ENCODE data around the gene LTK. TPM values are rescaled to one million over a fixed set of nuclear protein-coding genes. Genes with fewer than 3 reads are reported as not detected.
"Not testable (repeated sequence)": the region's sequence is repeated elsewhere in the genome, so short reads cannot be mapped to it uniquely, and the experiment has no call there.

Gene LTK
- total RNA-seq, 1 experiment from 2014 or later, result not detected

GRCh38 chr15:41473418-41473817, 40.2 kb downstream of the LTK start:
- ChIA-PET CTCF (no interaction called here), POLR2A (no interaction called here)
- H3K36me3 ChIP-seq (ENCODE audit: control insufficient read depth, insufficient read depth, low read length), result peaks cover 30% of the 10 kb centered on the region
- ATAC-seq (no peak), DNase-seq (ENCODE audit: low read depth, low spot score) (no peak)
- H3K4me3 ChIP-seq (ENCODE audit: low read depth in 2 of 2, low read length in 2 of 2), result no peak overlapping the region
- BruUV-seq (replicated peaks), result no TSS peak
- no peaks in the 10 kb centered on the region for H3K27me3 ChIP-seq (ENCODE audit: control insufficient read depth, insufficient read depth, low read length)
- in situ Hi-C loops (cut with HindIII; ENCODE audit: low pct_unique_long_range_greater_than_20kb, low sequenced_read_pairs), result no loop called here
- H3K9me3 ChIP-seq (ENCODE audit: control insufficient read depth, insufficient read depth, low read depth, low read length), result no peaks in the 10 kb centered on the region
- H3K4me1 ChIP-seq (ENCODE audit: control insufficient read depth, insufficient read depth, low read length), result no peaks in the 10 kb centered on the region
- intact Hi-C loops (cut with micrococcal nuclease; ENCODE audit: unreplicated experiment), result no loop called here
- no peak overlapping the region for H3K27ac ChIP-seq (ENCODE audit: low read length)
- TF ChIP-seq TCF7L2 (IDR thresholded peaks at IDR 0.05; ENCODE audit: low read depth, low read length), result no peak
- TF ChIP-seq REST (IDR thresholded peaks at IDR 0.05; ENCODE audit: insufficient read depth in 1 of 2, low read depth in 2 of 2, low read length in 1 of 2), result no peak
- TF ChIP-seq SIN3A (IDR thresholded peaks at IDR 0.05; ENCODE audit: borderline replicate concordance, insufficient read depth, low read depth, low read length), result no peak
- no peak for TF ChIP-seq CTCF (IDR thresholded peaks at IDR 0.05)
- no peak for TF ChIP-seq POLR2AphosphoS5 (IDR thresholded peaks at IDR 0.05; ENCODE audit: low read depth, low read length)

GRCh38 chr15:41469644-41470043, 44.0 kb downstream of the LTK start:
- peaks cover 14% of the 10 kb centered on the region for H3K36me3 ChIP-seq (ENCODE audit: control insufficient read depth, insufficient read depth, low read length)
- DNase-seq (ENCODE audit: low read depth, low spot score); ATAC-seq; H3K4me3 ChIP-seq (ENCODE audit: low read depth in 2 of 2, low read length in 2 of 2); intact Hi-C loops (cut with micrococcal nuclease; ENCODE audit: unreplicated experiment); BruUV-seq (replicated peaks); H3K4me1 ChIP-seq (ENCODE audit: control insufficient read depth, insufficient read depth, low read length); H3K27ac ChIP-seq (ENCODE audit: low read length); POLR2A ChIA-PET; in situ Hi-C loops (cut with HindIII; ENCODE audit: low pct_unique_long_range_greater_than_20kb, low sequenced_read_pairs); H3K9me3 ChIP-seq (ENCODE audit: control insufficient read depth, insufficient read depth, low read depth, low read length); H3K27me3 ChIP-seq (ENCODE audit: control insufficient read depth, insufficient read depth, low read length); CTCF ChIA-PET: not testable (repeated sequence)

- H3K27ac ChIP-seq (ENCODE audit: low read length), result no peak overlapping the region
- no peak for ATAC-seq
- ChIA-PET CTCF (interaction anchor here (0.7 kb wide), 1 partner anchor 17 kb away, joined by 3 read pairs; no protein-coding TSS in a partner anchor), POLR2A (interaction anchor here (0.6 kb wide), 1 partner anchor 96 kb away, joined by 6 read pairs; no protein-coding TSS in a partner anchor)
- BruUV-seq (replicated peaks), result no TSS peak
- H3K9me3 ChIP-seq (ENCODE audit: control insufficient read depth, insufficient read depth, low read depth, low read length), result no peaks in the 10 kb centered on the region
- in situ Hi-C loops (cut with HindIII; ENCODE audit: low pct_unique_long_range_greater_than_20kb, low sequenced_read_pairs) (no loop called here), intact Hi-C loops (cut with micrococcal nuclease; ENCODE audit: unreplicated experiment) (no loop called here)
- H3K36me3 ChIP-seq (ENCODE audit: control insufficient read depth, insufficient read depth, low read length), result peaks cover 14% of the 10 kb centered on the region
- H3K27me3 ChIP-seq (ENCODE audit: control insufficient read depth, insufficient read depth, low read length), result no peaks in the 10 kb centered on the region
- no peaks in the 10 kb centered on the region for H3K4me1 ChIP-seq (ENCODE audit: control insufficient read depth, insufficient read depth, low read length)
- no peak for DNase-seq (ENCODE audit: low read depth, low spot score)
- no peak overlapping the region for H3K4me3 ChIP-seq (ENCODE audit: low read depth in 2 of 2, low read length in 2 of 2)
- TF ChIP-seq REST (IDR thresholded peaks at IDR 0.05; ENCODE audit: insufficient read depth in 1 of 2, low read depth in 2 of 2, low read length in 1 of 2) (no peak), TCF7L2 (IDR thresholded peaks at IDR 0.05; ENCODE audit: low read depth, low read length) (no peak), CTCF (IDR thresholded peaks at IDR 0.05) (no peak), SIN3A (IDR thresholded peaks at IDR 0.05; ENCODE audit: borderline replicate concordance, insufficient read depth, low read depth, low read length) (no peak), POLR2AphosphoS5 (IDR thresholded peaks at IDR 0.05; ENCODE audit: low read depth, low read length) (no peak)
Observed at GRCh38 chr15:41466711-41467110, 46.9 kb downstream of the LTK start.
